K562 (cell line): Measurements from ENCODE around the gene BCR. TPM values are rescaled to one million over a fixed set of nuclear protein-coding genes. Genes with fewer than 3 reads are reported as not detected.

ENCODE experiments used
- BHLHE40 ChIP-seq: IDR thresholded peaks from 2 replicates; pipeline ENCODE4 v1.6.1; 2011; ENCODE audit warnings: low read length, improper control_type of control experiment
- ZBTB7A ChIP-seq: IDR thresholded peaks from 2 replicates; pipeline ENCODE4 v1.6.1; 2011; ENCODE audit warnings: low read depth, mild to moderate bottlenecking, low read length, moderate library complexity, borderline replicate concordance; ENCODE audit not compliant: control insufficient read depth
- ZNF175 ChIP-seq: fragments of 200-800 bp; sonication (Bioruptor generic); IDR thresholded peaks from 2 replicates; pipeline ENCODE4 v1.6.1; 2016; ENCODE audit warnings: low read depth, mild to moderate bottlenecking, missing genetic modification characterization, missing compliant biosample characterization
- ZNF347 ChIP-seq: fragments of 450-650 bp; formaldehyde crosslinking; IDR thresholded peaks from 2 replicates; pipeline ENCODE4 v1.4.0; 2020; ENCODE audit warnings: low read depth, mild to moderate bottlenecking, moderate library complexity
- polyA plus RNA-seq, 8 experiments: library from polyadenylated mRNA; depleted of rRNA in 4 of 8; stranded (reverse) in 5 of 8; unstranded in 3 of 8; fragments of >200 nt; fragmentation: Nextera tagmentation in 2 of 8; fragmentation: Illumina TruSeq in 1 of 8; extraction: Ambion mirVana in 2 of 8; extraction: Trizol in 1 of 8; gene quantifications; 2 replicates each; pipeline versions ENCODE4 v1.2.1 to v1.2.3, GENCODE V29; 2011 to 2014; ENCODE audit warnings: inconsistent platforms in 1 of 8, missing spikeins in 1 of 8
- total RNA-seq, 7 experiments: library from RNA; depleted of rRNA in 6 of 7; stranded (reverse); fragments of >200 nt in 6 of 7; fragmentation: Illumina TruSeq in 2 of 7; extraction: Trizol in 2 of 7; gene quantifications; 2 replicates each; pipeline versions ENCODE4 v1.2.1 to v1.2.3, GENCODE V29; 2011 to 2021; ENCODE audit warnings: low replicate concordance in 1 of 7
- TF ChIP-seq, protein P1 (sequence below): fragments of 450-650 bp; IDR thresholded peaks from 2 replicates; pipeline ENCODE4 v1.6.1; 2016; ENCODE audit warnings: mild to moderate bottlenecking, moderate library complexity

Gene BCR
- total and polyA plus RNA-seq, 9 of the 15 experiments (the other 6 are each of a cell fraction or from before 2014, with no cell fraction given), result 0.41 to 150 (median 45.6) TPM

DNA sequence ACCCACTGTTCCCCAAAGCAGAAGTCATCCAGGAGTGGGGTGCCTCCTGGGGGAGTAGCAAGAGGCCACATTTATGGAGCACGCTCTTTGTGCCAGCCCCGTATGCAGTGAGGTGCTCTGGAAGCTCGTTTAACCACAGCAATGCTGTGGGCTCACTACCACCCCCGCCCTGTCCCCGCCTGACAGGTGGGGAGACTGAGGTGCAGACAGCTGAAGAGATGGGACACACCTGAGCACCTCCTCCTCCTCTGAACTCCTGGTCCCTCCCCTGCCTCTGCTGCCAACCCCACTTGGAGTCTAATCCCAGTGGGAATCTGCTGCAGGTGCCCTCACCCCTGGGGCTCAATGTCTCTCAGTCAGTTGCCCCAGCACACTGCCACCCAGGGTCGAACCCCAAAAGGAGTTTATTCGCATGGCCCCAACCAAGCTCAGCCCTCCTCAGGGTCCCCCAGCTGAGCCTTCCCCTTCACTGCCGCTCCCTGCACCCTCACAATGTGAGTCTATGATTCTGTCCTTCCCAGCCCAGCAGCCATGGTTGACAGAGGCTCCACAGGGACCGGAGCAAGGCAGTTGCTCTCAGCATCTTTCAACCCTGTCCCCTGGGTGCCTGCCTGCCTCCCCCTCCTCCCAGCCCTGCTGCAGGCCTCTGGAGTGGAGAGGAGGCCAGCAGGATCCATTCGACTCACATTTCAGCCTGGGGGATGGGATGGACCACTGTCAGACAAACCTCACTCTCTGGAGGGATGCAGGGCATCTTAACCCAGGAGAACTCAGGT lies 13.3 kb upstream of the BCR start (continued):
- TF ChIP-seq ZNF175 (CRISPR knock-in tag) (no peak), ZNF347 (CRISPR knock-in tag) (no peak), BHLHE40 (peak; percentile 41; the same call in 1 of the 2 replicates), ZBTB7A (no peak)
- TF ChIP-seq, protein P1, sequence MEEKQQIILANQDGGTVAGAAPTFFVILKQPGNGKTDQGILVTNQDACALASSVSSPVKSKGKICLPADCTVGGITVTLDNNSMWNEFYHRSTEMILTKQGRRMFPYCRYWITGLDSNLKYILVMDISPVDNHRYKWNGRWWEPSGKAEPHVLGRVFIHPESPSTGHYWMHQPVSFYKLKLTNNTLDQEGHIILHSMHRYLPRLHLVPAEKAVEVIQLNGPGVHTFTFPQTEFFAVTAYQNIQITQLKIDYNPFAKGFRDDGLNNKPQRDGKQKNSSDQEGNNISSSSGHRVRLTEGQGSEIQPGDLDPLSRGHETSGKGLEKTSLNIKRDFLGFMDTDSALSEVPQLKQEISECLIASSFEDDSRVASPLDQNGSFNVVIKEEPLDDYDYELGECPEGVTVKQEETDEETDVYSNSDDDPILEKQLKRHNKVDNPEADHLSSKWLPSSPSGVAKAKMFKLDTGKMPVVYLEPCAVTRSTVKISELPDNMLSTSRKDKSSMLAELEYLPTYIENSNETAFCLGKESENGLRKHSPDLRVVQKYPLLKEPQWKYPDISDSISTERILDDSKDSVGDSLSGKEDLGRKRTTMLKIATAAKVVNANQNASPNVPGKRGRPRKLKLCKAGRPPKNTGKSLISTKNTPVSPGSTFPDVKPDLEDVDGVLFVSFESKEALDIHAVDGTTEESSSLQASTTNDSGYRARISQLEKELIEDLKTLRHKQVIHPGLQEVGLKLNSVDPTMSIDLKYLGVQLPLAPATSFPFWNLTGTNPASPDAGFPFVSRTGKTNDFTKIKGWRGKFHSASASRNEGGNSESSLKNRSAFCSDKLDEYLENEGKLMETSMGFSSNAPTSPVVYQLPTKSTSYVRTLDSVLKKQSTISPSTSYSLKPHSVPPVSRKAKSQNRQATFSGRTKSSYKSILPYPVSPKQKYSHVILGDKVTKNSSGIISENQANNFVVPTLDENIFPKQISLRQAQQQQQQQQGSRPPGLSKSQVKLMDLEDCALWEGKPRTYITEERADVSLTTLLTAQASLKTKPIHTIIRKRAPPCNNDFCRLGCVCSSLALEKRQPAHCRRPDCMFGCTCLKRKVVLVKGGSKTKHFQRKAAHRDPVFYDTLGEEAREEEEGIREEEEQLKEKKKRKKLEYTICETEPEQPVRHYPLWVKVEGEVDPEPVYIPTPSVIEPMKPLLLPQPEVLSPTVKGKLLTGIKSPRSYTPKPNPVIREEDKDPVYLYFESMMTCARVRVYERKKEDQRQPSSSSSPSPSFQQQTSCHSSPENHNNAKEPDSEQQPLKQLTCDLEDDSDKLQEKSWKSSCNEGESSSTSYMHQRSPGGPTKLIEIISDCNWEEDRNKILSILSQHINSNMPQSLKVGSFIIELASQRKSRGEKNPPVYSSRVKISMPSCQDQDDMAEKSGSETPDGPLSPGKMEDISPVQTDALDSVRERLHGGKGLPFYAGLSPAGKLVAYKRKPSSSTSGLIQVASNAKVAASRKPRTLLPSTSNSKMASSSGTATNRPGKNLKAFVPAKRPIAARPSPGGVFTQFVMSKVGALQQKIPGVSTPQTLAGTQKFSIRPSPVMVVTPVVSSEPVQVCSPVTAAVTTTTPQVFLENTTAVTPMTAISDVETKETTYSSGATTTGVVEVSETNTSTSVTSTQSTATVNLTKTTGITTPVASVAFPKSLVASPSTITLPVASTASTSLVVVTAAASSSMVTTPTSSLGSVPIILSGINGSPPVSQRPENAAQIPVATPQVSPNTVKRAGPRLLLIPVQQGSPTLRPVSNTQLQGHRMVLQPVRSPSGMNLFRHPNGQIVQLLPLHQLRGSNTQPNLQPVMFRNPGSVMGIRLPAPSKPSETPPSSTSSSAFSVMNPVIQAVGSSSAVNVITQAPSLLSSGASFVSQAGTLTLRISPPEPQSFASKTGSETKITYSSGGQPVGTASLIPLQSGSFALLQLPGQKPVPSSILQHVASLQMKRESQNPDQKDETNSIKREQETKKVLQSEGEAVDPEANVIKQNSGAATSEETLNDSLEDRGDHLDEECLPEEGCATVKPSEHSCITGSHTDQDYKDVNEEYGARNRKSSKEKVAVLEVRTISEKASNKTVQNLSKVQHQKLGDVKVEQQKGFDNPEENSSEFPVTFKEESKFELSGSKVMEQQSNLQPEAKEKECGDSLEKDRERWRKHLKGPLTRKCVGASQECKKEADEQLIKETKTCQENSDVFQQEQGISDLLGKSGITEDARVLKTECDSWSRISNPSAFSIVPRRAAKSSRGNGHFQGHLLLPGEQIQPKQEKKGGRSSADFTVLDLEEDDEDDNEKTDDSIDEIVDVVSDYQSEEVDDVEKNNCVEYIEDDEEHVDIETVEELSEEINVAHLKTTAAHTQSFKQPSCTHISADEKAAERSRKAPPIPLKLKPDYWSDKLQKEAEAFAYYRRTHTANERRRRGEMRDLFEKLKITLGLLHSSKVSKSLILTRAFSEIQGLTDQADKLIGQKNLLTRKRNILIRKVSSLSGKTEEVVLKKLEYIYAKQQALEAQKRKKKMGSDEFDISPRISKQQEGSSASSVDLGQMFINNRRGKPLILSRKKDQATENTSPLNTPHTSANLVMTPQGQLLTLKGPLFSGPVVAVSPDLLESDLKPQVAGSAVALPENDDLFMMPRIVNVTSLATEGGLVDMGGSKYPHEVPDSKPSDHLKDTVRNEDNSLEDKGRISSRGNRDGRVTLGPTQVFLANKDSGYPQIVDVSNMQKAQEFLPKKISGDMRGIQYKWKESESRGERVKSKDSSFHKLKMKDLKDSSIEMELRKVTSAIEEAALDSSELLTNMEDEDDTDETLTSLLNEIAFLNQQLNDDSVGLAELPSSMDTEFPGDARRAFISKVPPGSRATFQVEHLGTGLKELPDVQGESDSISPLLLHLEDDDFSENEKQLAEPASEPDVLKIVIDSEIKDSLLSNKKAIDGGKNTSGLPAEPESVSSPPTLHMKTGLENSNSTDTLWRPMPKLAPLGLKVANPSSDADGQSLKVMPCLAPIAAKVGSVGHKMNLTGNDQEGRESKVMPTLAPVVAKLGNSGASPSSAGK, result no peak
